K562 (cell line): ENCODE results near the gene NEMP1. TPM values are rescaled to one million over a fixed set of nuclear protein-coding genes. Genes with fewer than 3 reads are reported as not detected.

Experiments used
- CBX5 ChIP-seq: IDR thresholded peaks from 2 replicates; pipeline ENCODE4 v1.6.1; 2014; ENCODE audit warnings: low read depth, borderline replicate concordance
- CHD4 ChIP-seq: fragments of 200-600 bp; sonication (generic); IDR thresholded peaks from 3 replicates; pipeline ENCODE4 v1.6.1; 2012; ENCODE audit warnings: low read depth, mild to moderate bottlenecking, mixed read lengths, low read length, inconsistent platforms; ENCODE audit not compliant: insufficient read depth, insufficient replicate concordance, poor library complexity, severe bottlenecking
- HNRNPK ChIP-seq: fragments of 200-400 bp; formaldehyde crosslinking; IDR thresholded peaks from one replicate; pipeline ENCODE4 v1.6.1; 2018; ENCODE audit warnings: mild to moderate bottlenecking, low read depth, low read length; ENCODE audit not compliant: poor library complexity, severe bottlenecking
- MCM7 ChIP-seq, 2 experiments: fragments of 450-650 bp; IDR thresholded peaks; 2 replicates each; pipeline ENCODE4 v1.6.1; 2016 to 2018
- polyA plus RNA-seq, 8 experiments: library from polyadenylated mRNA; depleted of rRNA in 4 of 8; stranded (reverse) in 5 of 8; unstranded in 3 of 8; fragments of >200 nt; fragmentation: Nextera tagmentation in 2 of 8; fragmentation: Illumina TruSeq in 1 of 8; extraction: Ambion mirVana in 2 of 8; extraction: Trizol in 1 of 8; gene quantifications; 2 replicates each; pipeline versions ENCODE4 v1.2.1 to v1.2.3, GENCODE V29; 2011 to 2014; ENCODE audit warnings: inconsistent platforms in 1 of 8, missing spikeins in 1 of 8
- total RNA-seq, 7 experiments: library from RNA; depleted of rRNA in 6 of 7; stranded (reverse); fragments of >200 nt in 6 of 7; fragmentation: Illumina TruSeq in 2 of 7; extraction: Trizol in 2 of 7; gene quantifications; 2 replicates each; pipeline versions ENCODE4 v1.2.1 to v1.2.3, GENCODE V29; 2011 to 2021; ENCODE audit warnings: low replicate concordance in 1 of 7
- TF ChIP-seq, protein P1 (sequence below): fragments of 450-650 bp; IDR thresholded peaks from 2 replicates; pipeline ENCODE4 v1.6.1; 2016; ENCODE audit warnings: low read depth
- TF ChIP-seq, protein P2 (sequence below), 2 experiments: fragments of 450-650 bp; formaldehyde crosslinking in 1 of 2; IDR thresholded peaks; 2 replicates each; pipeline versions ENCODE4 v1.4.0 to v1.6.1; 2014 to 2020; ENCODE audit warnings: mild to moderate bottlenecking in 2 of 2, borderline replicate concordance in 1 of 2, low read depth in 1 of 2
- TF ChIP-seq, protein P3 (sequence below): fragments of 450-650 bp; formaldehyde crosslinking; IDR thresholded peaks from 2 replicates; pipeline ENCODE4 v1.4.0; 2020; ENCODE audit warnings: mild to moderate bottlenecking, moderate library complexity
- TF ChIP-seq, protein P4 (sequence below): fragments of 450-650 bp; IDR thresholded peaks from 2 replicates; pipeline ENCODE4 v1.6.1; 2016

Gene NEMP1
- total and polyA plus RNA-seq, 9 of the 15 experiments (the other 6 are each of a cell fraction or from before 2014, with no cell fraction given) = 9.5 to 82.2 (median 41.2) TPM

DNA sequence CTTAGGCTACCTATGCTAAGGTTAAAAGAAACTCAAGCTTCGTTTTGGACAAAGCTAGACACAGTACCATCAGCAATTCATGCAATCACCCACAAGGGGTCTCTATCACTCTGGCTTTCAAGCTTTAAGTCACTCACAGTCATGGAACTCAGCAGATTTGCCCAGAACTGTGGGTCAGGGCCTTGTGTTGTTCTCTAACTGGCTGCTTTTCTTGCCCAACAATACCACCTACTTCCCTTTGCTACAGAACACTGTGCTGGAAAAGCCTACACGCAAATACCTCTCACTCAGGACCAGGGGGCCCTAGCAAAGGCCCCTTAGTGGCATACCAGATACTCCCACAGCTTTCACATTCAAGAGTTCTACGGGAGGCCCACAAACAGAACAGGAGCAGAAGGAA is 9.1 kb downstream of the NEMP1 start (continued):
- TF ChIP-seq, protein P1, sequence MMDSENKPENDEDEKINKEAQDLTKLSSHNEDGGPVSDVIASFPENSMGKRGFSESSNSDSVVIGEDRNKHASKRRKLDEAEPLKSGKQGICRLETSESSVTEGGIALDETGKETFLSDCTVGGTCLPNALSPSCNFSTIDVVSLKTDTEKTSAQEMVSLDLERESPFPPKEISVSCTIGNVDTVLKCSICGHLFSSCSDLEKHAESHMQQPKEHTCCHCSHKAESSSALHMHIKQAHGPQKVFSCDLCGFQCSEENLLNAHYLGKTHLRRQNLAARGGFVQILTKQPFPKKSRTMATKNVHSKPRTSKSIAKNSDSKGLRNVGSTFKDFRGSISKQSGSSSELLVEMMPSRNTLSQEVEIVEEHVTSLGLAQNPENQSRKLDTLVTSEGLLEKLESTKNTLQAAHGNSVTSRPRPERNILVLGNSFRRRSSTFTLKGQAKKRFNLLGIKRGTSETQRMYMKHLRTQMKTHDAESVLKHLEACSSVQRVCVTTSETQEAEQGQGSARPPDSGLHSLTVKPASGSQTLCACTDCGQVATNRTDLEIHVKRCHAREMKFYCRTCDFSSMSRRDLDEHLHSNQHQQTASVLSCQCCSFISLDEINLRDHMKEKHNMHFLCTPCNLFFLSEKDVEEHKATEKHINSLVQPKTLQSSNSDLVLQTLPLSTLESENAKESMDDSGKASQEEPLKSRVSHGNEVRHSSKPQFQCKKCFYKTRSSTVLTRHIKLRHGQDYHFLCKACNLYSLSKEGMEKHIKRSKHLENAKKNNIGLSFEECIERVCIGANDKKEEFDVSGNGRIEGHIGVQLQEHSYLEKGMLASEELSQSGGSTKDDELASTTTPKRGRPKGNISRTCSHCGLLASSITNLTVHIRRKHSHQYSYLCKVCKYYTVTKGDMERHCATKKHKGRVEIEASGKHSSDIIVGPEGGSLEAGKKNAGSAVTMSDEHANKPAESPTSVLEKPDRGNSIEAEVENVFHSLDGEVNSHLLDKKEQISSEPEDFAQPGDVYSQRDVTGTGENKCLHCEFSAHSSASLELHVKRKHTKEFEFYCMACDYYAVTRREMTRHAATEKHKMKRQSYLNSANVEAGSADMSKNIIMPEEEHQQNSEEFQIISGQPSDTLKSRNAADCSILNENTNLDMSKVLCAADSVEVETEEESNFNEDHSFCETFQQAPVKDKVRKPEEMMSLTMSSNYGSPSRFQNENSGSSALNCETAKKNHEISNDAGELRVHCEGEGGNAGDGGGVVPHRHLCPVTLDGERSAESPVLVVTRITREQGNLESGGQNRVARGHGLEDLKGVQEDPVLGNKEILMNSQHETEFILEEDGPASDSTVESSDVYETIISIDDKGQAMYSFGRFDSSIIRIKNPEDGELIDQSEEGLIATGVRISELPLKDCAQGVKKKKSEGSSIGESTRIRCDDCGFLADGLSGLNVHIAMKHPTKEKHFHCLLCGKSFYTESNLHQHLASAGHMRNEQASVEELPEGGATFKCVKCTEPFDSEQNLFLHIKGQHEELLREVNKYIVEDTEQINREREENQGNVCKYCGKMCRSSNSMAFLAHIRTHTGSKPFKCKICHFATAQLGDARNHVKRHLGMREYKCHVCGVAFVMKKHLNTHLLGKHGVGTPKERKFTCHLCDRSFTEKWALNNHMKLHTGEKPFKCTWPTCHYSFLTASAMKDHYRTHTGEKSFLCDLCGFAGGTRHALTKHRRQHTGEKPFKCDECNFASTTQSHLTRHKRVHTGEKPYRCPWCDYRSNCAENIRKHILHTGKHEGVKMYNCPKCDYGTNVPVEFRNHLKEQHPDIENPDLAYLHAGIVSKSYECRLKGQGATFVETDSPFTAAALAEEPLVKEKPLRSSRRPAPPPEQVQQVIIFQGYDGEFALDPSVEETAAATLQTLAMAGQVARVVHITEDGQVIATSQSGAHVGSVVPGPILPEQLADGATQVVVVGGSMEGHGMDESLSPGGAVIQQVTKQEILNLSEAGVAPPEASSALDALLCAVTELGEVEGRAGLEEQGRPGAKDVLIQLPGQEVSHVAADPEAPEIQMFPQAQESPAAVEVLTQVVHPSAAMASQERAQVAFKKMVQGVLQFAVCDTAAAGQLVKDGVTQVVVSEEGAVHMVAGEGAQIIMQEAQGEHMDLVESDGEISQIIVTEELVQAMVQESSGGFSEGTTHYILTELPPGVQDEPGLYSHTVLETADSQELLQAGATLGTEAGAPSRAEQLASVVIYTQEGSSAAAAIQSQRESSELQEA = no peak
- TF ChIP-seq HNRNPK = no peak
- TF ChIP-seq MCM7 (IDR thresholded peaks at IDR 0.05) = no peak
- TF ChIP-seq CHD4 = no peak
- TF ChIP-seq, protein P2, sequence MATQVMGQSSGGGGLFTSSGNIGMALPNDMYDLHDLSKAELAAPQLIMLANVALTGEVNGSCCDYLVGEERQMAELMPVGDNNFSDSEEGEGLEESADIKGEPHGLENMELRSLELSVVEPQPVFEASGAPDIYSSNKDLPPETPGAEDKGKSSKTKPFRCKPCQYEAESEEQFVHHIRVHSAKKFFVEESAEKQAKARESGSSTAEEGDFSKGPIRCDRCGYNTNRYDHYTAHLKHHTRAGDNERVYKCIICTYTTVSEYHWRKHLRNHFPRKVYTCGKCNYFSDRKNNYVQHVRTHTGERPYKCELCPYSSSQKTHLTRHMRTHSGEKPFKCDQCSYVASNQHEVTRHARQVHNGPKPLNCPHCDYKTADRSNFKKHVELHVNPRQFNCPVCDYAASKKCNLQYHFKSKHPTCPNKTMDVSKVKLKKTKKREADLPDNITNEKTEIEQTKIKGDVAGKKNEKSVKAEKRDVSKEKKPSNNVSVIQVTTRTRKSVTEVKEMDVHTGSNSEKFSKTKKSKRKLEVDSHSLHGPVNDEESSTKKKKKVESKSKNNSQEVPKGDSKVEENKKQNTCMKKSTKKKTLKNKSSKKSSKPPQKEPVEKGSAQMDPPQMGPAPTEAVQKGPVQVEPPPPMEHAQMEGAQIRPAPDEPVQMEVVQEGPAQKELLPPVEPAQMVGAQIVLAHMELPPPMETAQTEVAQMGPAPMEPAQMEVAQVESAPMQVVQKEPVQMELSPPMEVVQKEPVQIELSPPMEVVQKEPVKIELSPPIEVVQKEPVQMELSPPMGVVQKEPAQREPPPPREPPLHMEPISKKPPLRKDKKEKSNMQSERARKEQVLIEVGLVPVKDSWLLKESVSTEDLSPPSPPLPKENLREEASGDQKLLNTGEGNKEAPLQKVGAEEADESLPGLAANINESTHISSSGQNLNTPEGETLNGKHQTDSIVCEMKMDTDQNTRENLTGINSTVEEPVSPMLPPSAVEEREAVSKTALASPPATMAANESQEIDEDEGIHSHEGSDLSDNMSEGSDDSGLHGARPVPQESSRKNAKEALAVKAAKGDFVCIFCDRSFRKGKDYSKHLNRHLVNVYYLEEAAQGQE (IDR thresholded peaks at IDR 0.05; ENCODE audit: borderline replicate concordance) = peak; percentile 94
- TF ChIP-seq, protein P2 (CRISPR knock-in tag; IDR thresholded peaks at IDR 0.05; ENCODE audit: low read depth) = no peak
- TF ChIP-seq, protein P3, sequence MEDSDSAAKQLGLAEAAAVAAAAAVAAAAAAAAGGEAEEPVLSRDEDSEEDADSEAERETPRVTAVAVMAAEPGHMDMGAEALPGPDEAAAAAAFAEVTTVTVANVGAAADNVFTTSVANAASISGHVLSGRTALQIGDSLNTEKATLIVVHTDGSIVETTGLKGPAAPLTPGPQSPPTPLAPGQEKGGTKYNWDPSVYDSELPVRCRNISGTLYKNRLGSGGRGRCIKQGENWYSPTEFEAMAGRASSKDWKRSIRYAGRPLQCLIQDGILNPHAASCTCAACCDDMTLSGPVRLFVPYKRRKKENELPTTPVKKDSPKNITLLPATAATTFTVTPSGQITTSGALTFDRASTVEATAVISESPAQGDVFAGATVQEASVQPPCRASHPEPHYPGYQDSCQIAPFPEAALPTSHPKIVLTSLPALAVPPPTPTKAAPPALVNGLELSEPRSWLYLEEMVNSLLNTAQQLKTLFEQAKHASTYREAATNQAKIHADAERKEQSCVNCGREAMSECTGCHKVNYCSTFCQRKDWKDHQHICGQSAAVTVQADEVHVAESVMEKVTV (CRISPR knock-in tag) = peak; percentile 98
- TF ChIP-seq, protein P4, sequence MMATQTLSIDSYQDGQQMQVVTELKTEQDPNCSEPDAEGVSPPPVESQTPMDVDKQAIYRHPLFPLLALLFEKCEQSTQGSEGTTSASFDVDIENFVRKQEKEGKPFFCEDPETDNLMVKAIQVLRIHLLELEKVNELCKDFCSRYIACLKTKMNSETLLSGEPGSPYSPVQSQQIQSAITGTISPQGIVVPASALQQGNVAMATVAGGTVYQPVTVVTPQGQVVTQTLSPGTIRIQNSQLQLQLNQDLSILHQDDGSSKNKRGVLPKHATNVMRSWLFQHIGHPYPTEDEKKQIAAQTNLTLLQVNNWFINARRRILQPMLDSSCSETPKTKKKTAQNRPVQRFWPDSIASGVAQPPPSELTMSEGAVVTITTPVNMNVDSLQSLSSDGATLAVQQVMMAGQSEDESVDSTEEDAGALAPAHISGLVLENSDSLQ = peak; percentile 40; the same call in 1 of the 2 replicates
- TF ChIP-seq CBX5 = no peak
